GM12878 (cell line): ENCODE measurements around the gene SCGB3A2.
"Not testable (repeated sequence)": the region's sequence is repeated elsewhere in the genome, so short reads cannot be mapped to it uniquely, and the experiment has no call there.

Experiments used
- ATF3 ChIP-seq: IDR thresholded peaks from 2 replicates; pipeline ENCODE4 v1.6.1; 2011; ENCODE audit warnings: low read depth, mild to moderate bottlenecking, low read length, moderate library complexity, borderline replicate concordance; ENCODE audit errors: extremely low read depth
- PAX5 ChIP-seq: IDR thresholded peaks from 2 replicates; pipeline ENCODE4 v1.6.1; 2011; ENCODE audit warnings: low read depth, low read length, borderline replicate concordance
- REST ChIP-seq: IDR thresholded peaks from 2 replicates; pipeline ENCODE4 v1.6.1; 2012; ENCODE audit warnings: mild to moderate bottlenecking, low read depth, low read length

DNA sequence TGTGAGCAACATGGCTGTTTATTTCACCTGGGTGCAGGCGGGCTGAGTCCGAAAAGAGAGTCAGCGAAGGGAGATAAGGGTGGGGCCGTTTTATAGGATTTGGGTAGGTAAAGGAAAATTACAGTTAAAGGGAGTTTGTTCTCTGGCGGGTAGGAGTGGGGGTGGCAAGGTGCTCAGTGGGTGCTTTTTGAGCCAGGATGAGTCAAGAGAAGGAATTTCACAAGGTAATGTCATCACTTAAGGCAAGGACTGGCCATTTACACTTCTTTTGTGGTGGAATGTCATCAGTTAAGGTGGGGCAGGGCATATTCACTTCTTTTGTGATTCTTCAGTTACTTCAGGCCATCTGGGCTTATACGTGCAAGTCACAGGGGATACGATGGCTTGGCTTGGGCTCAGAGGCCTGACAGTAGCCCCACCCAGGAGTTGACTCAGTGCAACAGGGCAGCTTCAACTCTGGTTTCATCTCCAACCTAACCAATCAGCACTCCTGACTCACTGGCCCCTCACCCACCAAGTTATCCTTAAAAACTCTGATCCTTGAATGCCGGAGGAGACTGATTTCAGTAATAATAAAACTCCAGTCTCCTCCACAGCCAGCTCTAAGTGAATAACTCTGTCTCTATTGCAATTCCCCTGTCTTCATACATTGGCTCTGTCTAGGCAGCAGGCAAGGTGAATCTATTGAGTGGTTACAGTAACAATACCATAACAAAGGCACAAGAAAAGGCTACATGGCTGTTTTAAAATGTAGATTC lies 4.2 kb upstream of the SCGB3A2 start:
- TF ChIP-seq ATF3, PAX5, REST: not testable (repeated sequence)
